HEK293 (cell line): ENCODE measurements around the gene EED.
"Not testable (repeated sequence)": the region's sequence is repeated elsewhere in the genome, so short reads cannot be mapped to it uniquely, and the experiment has no call there.

Source experiments
- CTCF ChIA-PET: fragments of 350-600 bp; formaldehyde crosslinking; extraction: SDS; loops from one replicate; lab custom pipeline; 2021; ENCODE audit warnings: antibody characterized with exemption; lab: Yijun Ruan, JAX
- POLR2A ChIA-PET: fragments of 300-600 bp; formaldehyde crosslinking; extraction: SDS; loops from one replicate; lab custom pipeline; 2020; ENCODE audit warnings: antibody characterized with exemption, inconsistent platforms; lab: Yijun Ruan, JAX
- H3K27ac ChIP-seq: fragments of 200-500 bp; sonication (Bioruptor generic); 2 replicates; pipeline ENCODE4 v1.5.1; 2014; ENCODE audit warnings: low read depth, low read length, control low read depth, inconsistent platforms; ENCODE audit errors: extremely low read depth
- H3K36me3 ChIP-seq, 2 experiments: fragments of 200-500 bp in 1 of 2; sonication (Bioruptor generic) in 1 of 2; 1 replicate in 1 of 2; 2 replicates in 1 of 2; pipeline ENCODE4 v1.5.1; 2014 to 2017; ENCODE audit warnings: inconsistent platforms in 2 of 2, low read length in 2 of 2; ENCODE audit not compliant: control insufficient read depth in 2 of 2, insufficient read depth in 1 of 2
- H3K4me1 ChIP-seq: fragments of 200-500 bp; sonication (Bioruptor generic); 2 replicates; pipeline ENCODE4 v1.5.1; 2014; ENCODE audit warnings: mild to moderate bottlenecking, low read length, inconsistent platforms; ENCODE audit not compliant: control insufficient read depth, insufficient read depth
- H3K4me3 ChIP-seq: 2 replicates; pipeline ENCODE4 v1.5.1; 2011; ENCODE audit warnings: low read depth, mild to moderate bottlenecking, control low read depth, low read length, moderate library complexity
- H3K9me3 ChIP-seq: fragments of 200-500 bp; sonication (Bioruptor generic); 2 replicates; pipeline ENCODE4 v1.5.1; 2014; ENCODE audit warnings: low read depth, low read length, inconsistent platforms; ENCODE audit not compliant: control insufficient read depth, insufficient read depth
- BCL11A ChIP-seq: fragments of 450-650 bp; formaldehyde crosslinking; IDR thresholded peaks from 2 replicates; pipeline ENCODE4 v1.5.1; 2016; ENCODE audit warnings: low read depth, missing biosample characterization, missing genetic modification characterization
- KLF1 ChIP-seq: fragments of 450-650 bp; formaldehyde crosslinking; IDR thresholded peaks from 2 replicates; pipeline ENCODE4 v1.5.1; 2016; ENCODE audit warnings: missing biosample characterization, missing genetic modification characterization
- KLF8 ChIP-seq: fragments of 450-650 bp; formaldehyde crosslinking; IDR thresholded peaks from 2 replicates; pipeline ENCODE4 v1.5.1; 2016; ENCODE audit warnings: missing biosample characterization, missing genetic modification characterization
- OVOL3 ChIP-seq: fragments of 450-650 bp; formaldehyde crosslinking; IDR thresholded peaks from 2 replicates; pipeline ENCODE4 v1.5.1; 2016; ENCODE audit warnings: missing biosample characterization, missing genetic modification characterization
- YY1 ChIP-seq: fragments of 450-650 bp; formaldehyde crosslinking; IDR thresholded peaks from 2 replicates; pipeline ENCODE4 v1.5.1; 2018; ENCODE audit warnings: missing biosample characterization, missing genetic modification characterization
- ZNF146 ChIP-seq: fragments of 450-650 bp; formaldehyde crosslinking; IDR thresholded peaks from 2 replicates; pipeline ENCODE4 v1.5.1; 2016; ENCODE audit warnings: missing biosample characterization, missing genetic modification characterization
- ZNF2 ChIP-seq: fragments of 450-650 bp; formaldehyde crosslinking; IDR thresholded peaks from 2 replicates; pipeline ENCODE4 v1.5.1; 2016; ENCODE audit warnings: missing biosample characterization, missing genetic modification characterization
- ZNF24 ChIP-seq: fragments of 450-650 bp; formaldehyde crosslinking; IDR thresholded peaks from 2 replicates; pipeline ENCODE4 v1.5.1; 2016; ENCODE audit warnings: missing biosample characterization, missing genetic modification characterization
- ZNF324 ChIP-seq: fragments of 450-650 bp; formaldehyde crosslinking; IDR thresholded peaks from 2 replicates; pipeline ENCODE4 v1.5.1; 2016; ENCODE audit warnings: missing biosample characterization, missing genetic modification characterization
- ZNF341 ChIP-seq: fragments of 450-650 bp; formaldehyde crosslinking; IDR thresholded peaks from 2 replicates; pipeline ENCODE4; 2016; ENCODE audit warnings: low read depth, missing biosample characterization, missing genetic modification characterization
- ZNF596 ChIP-seq: fragments of 450-650 bp; IDR thresholded peaks from 2 replicates; pipeline ENCODE4 v1.5.0; 2018; ENCODE audit warnings: missing biosample characterization, mild to moderate bottlenecking, missing genetic modification characterization, moderate library complexity
- ZNF654 ChIP-seq: fragments of 450-650 bp; formaldehyde crosslinking; IDR thresholded peaks from 2 replicates; pipeline ENCODE4 v1.5.1; 2016; ENCODE audit warnings: low read depth, missing biosample characterization, missing genetic modification characterization
- ZNF707 ChIP-seq: fragments of 450-650 bp; formaldehyde crosslinking; IDR thresholded peaks from 2 replicates; pipeline ENCODE4 v1.5.1; 2016; ENCODE audit warnings: missing biosample characterization, missing genetic modification characterization
- ZSCAN30 ChIP-seq: fragments of 450-650 bp; IDR thresholded peaks from 2 replicates; pipeline ENCODE4 v1.5.1; 2018; ENCODE audit warnings: missing biosample characterization, mild to moderate bottlenecking, missing genetic modification characterization, moderate library complexity
- TF ChIP-seq, protein P1 (sequence below): fragments of 450-650 bp; formaldehyde crosslinking; IDR thresholded peaks from 2 replicates; pipeline ENCODE4 v1.5.1; 2016; ENCODE audit warnings: missing biosample characterization, missing genetic modification characterization, low read depth
- TF ChIP-seq, protein P2 (sequence below): fragments of 450-650 bp; formaldehyde crosslinking; optimal IDR thresholded peaks from 2 replicates; pipeline ENCODE3; 2016; ENCODE audit warnings: missing biosample characterization, mild to moderate bottlenecking, missing genetic modification characterization
- TF ChIP-seq, protein P3 (sequence below): fragments of 450-650 bp; IDR thresholded peaks from 2 replicates; pipeline ENCODE4 v1.5.1; 2018; ENCODE audit warnings: missing biosample characterization, mild to moderate bottlenecking, missing genetic modification characterization
- TF ChIP-seq, protein P4 (sequence below): fragments of 450-650 bp; formaldehyde crosslinking; IDR thresholded peaks from 2 replicates; pipeline ENCODE4 v1.5.1; 2016; ENCODE audit warnings: missing biosample characterization, missing genetic modification characterization
- TF ChIP-seq, protein P5 (sequence below): fragments of 450-650 bp; formaldehyde crosslinking; IDR thresholded peaks from 2 replicates; pipeline ENCODE4 v1.5.1; 2016; ENCODE audit warnings: missing biosample characterization, missing genetic modification characterization
- TF ChIP-seq, protein P6 (sequence below): IDR thresholded peaks from 2 replicates; pipeline ENCODE4 v1.6.1; 2011; ENCODE audit warnings: mild to moderate bottlenecking, low read depth, low read length, borderline replicate concordance

EED gene

DNA sequence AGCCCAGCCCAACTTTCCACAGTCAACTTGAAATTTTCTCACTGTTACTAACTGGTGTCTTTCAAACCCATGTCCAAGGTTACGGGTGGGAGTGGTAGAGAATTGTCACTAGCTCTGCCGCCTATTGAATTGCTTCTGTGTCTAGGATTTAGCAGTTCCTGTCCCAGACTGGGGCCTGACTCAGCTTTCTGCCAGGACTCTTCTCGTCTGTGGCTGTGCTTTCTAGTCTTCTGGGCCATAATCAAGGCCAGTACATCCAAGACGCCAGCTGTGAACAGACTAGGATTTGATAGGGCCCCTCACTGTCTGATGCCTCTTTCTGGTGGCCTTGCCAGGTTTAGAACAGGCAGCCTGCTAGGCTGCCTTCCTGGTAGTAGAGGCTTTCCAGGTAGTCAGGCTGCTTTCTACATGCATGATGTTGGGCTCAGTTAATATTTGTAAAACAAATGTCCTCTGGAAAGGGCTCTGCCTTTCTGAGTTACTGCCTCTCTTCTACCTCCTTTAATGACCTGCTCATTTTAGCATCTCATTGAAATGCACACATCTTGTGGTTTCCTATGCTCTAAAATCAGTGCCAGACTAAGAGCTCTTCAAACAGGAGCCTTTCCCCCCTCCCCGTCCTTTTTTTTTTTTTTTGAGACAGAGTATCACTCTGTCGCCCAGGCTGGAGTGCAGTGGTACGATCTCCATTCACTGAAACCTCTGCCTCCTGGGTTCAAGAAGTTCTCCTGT, 44.4 kb downstream of the EED start (continued):
- TF ChIP-seq YY1 (tag by site-specific recombination): no peak
- no peak for TF ChIP-seq ZNF707 (tag by site-specific recombination)
- TF ChIP-seq, protein P1, sequence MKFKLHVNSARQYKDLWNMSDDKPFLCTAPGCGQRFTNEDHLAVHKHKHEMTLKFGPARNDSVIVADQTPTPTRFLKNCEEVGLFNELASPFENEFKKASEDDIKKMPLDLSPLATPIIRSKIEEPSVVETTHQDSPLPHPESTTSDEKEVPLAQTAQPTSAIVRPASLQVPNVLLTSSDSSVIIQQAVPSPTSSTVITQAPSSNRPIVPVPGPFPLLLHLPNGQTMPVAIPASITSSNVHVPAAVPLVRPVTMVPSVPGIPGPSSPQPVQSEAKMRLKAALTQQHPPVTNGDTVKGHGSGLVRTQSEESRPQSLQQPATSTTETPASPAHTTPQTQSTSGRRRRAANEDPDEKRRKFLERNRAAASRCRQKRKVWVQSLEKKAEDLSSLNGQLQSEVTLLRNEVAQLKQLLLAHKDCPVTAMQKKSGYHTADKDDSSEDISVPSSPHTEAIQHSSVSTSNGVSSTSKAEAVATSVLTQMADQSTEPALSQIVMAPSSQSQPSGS (tag by site-specific recombination): no peak
- no peak for TF ChIP-seq ZNF324 (tag by site-specific recombination)
- TF ChIP-seq, protein P2, sequence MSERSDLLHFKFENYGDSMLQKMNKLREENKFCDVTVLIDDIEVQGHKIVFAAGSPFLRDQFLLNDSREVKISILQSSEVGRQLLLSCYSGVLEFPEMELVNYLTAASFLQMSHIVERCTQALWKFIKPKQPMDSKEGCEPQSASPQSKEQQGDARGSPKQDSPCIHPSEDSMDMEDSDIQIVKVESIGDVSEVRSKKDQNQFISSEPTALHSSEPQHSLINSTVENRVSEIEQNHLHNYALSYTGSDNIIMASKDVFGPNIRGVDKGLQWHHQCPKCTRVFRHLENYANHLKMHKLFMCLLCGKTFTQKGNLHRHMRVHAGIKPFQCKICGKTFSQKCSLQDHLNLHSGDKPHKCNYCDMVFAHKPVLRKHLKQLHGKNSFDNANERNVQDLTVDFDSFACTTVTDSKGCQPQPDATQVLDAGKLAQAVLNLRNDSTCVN (tag by site-specific recombination): no peak

DNA sequence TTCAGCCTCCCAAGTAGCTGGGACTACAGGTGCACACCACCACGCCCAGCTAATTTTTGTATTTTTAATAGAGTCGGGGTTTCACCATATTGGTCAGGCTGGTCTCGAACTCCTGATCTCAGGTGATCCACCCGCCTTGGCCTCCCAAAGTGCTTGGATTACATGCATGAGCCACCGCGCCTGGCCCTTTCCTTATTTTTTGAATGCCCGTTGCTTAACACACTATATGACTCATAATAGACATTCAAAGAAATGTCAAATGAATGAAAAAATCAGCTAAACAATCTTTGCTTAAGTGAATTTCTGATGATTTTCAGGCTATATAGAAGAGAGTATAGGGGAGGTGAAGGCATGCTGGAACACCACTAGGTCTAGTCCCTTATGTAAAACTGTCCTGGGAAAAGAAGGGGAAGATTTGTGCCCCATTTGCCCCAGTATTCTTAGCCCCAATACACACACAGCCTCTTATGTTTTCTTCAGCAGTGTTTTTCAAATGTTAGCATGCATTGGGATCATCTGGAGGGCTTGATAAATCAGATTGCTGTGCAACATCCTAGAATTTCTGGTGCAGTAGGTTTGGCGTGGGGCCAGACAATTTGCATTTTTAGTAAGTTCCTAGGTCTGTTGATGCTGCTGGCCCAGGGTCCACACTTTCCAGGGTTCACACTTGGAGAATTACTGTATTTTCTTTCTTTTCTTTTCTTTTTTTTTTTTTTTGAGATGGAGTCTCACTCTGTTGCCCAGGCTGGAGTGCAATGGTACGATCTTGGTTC, 45.1 kb downstream of the EED start:
- H3K4me3 ChIP-seq, H3K36me3 ChIP-seq, H3K4me1 ChIP-seq, H3K27ac ChIP-seq, H3K9me3 ChIP-seq: not testable (repeated sequence)
- ChIA-PET POLR2A (interaction anchor here (0.7 kb wide), 1 partner anchor 27 kb away, joined by 12 read pairs; no protein-coding TSS in a partner anchor), CTCF (interaction anchor here (0.7 to 1.2 kb wide), 3 partner anchors 71 to 427 kb away, joined by 3 to 7 read pairs (median 3); no protein-coding TSS in a partner anchor)

DNA sequence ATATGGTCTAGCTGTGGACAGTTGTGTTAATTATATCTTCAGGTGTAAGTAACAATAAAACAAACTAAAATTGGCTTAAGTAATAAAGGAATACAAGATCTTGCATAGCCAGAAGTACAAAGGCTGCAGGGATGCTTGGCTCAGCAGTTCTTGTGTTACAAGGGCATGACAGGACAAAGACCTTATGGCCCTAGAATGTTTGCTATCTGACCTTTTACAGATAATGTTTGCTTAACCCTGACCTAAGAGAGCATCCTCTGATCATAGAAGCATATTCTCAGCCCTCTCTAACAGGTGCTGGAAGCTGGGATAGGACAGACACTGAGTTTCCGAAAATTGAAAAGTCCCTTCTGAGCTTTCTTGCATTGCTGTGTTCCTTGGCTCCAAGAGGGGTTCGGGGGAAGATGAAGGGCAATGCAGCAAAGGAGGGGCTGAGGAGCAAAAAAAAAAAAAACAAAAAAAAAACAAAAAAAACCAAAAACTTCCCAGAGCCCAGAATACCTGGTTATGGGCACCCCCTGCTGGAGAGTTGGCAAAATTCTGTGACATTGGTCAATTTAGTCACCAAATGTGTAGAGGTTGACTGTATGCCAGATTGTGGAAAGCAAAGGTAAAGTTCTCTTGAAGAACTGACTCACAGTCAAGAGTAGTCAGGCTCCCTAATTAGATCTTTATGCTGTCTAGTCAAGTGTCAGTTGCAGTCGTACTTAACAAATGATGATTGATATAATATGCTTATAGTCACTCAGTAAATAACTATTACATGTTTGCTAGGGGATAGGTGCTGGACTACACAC, 47.1 kb downstream of the EED start:
- Histone ChIP-seq H3K4me1 (no peaks in the 10 kb centered on the region), H3K9me3 (no peaks in the 10 kb centered on the region), H3K36me3 (no peaks in the 10 kb centered on the region), H3K4me3 (no peak overlapping the region), H3K27ac (no peak overlapping the region)
- ChIA-PET POLR2A (interaction anchor here (0.7 kb wide), 1 partner anchor 168 kb away, joined by 3 read pairs; no protein-coding TSS in a partner anchor), CTCF (interaction anchor here (0.6 to 2.2 kb wide), 21 partner anchors 8 to 914 kb away, joined by 3 to 13 read pairs (median 3); partner anchors contain the start of genes CCDC83 and HIKESHI)
- TF ChIP-seq KLF1 (tag by site-specific recombination): no peak
- TF ChIP-seq, protein P3, sequence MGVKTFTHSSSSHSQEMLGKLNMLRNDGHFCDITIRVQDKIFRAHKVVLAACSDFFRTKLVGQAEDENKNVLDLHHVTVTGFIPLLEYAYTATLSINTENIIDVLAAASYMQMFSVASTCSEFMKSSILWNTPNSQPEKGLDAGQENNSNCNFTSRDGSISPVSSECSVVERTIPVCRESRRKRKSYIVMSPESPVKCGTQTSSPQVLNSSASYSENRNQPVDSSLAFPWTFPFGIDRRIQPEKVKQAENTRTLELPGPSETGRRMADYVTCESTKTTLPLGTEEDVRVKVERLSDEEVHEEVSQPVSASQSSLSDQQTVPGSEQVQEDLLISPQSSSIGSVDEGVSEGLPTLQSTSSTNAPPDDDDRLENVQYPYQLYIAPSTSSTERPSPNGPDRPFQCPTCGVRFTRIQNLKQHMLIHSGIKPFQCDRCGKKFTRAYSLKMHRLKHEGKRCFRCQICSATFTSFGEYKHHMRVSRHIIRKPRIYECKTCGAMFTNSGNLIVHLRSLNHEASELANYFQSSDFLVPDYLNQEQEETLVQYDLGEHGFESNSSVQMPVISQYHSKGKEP (tag by site-specific recombination): no peak
- TF ChIP-seq, protein P4, sequence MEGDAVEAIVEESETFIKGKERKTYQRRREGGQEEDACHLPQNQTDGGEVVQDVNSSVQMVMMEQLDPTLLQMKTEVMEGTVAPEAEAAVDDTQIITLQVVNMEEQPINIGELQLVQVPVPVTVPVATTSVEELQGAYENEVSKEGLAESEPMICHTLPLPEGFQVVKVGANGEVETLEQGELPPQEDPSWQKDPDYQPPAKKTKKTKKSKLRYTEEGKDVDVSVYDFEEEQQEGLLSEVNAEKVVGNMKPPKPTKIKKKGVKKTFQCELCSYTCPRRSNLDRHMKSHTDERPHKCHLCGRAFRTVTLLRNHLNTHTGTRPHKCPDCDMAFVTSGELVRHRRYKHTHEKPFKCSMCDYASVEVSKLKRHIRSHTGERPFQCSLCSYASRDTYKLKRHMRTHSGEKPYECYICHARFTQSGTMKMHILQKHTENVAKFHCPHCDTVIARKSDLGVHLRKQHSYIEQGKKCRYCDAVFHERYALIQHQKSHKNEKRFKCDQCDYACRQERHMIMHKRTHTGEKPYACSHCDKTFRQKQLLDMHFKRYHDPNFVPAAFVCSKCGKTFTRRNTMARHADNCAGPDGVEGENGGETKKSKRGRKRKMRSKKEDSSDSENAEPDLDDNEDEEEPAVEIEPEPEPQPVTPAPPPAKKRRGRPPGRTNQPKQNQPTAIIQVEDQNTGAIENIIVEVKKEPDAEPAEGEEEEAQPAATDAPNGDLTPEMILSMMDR: peak; percentile 33; the same call in 1 of the 2 replicates
- TF ChIP-seq, protein P5, sequence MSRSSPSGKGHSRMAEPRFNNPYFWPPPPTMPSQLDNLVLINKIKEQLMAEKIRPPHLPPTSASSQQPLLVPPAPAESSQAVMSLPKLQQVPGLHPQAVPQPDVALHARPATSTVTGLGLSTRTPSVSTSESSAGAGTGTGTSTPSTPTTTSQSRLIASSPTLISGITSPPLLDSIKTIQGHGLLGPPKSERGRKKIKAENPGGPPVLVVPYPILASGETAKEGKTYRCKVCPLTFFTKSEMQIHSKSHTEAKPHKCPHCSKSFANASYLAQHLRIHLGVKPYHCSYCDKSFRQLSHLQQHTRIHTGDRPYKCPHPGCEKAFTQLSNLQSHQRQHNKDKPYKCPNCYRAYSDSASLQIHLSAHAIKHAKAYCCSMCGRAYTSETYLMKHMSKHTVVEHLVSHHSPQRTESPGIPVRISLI (tag by site-specific recombination): peak; percentile 71; the same call in 1 of the 2 replicates
- 0 out of 2 replicates have a peak, but pooled peaks have one; percentile 20 for TF ChIP-seq ZNF2 (tag by site-specific recombination)
- TF ChIP-seq OVOL3 (tag by site-specific recombination): no peak
- TF ChIP-seq ZNF24 (tag by site-specific recombination): no peak
- no peak for TF ChIP-seq ZNF341 (tag by site-specific recombination)
- no peak for TF ChIP-seq ZNF596 (tag by site-specific recombination)
- TF ChIP-seq BCL11A (tag by site-specific recombination): no peak
- TF ChIP-seq ZNF654 (tag by site-specific recombination): peak; percentile 87
- TF ChIP-seq KLF8 (tag by site-specific recombination): 0 out of 2 replicates have a peak, but pooled peaks have one; percentile 22
- TF ChIP-seq, protein P6, sequence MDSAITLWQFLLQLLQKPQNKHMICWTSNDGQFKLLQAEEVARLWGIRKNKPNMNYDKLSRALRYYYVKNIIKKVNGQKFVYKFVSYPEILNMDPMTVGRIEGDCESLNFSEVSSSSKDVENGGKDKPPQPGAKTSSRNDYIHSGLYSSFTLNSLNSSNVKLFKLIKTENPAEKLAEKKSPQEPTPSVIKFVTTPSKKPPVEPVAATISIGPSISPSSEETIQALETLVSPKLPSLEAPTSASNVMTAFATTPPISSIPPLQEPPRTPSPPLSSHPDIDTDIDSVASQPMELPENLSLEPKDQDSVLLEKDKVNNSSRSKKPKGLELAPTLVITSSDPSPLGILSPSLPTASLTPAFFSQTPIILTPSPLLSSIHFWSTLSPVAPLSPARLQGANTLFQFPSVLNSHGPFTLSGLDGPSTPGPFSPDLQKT: no peak
- no peak for TF ChIP-seq ZNF324 (tag by site-specific recombination)
- no peak for TF ChIP-seq ZSCAN30 (tag by site-specific recombination)
- no peak for TF ChIP-seq ZNF146 (tag by site-specific recombination)
